IgD-negative memory B cell (primary cell): Measurements from ENCODE around the gene RAB2B. TPM values are rescaled to one million over a fixed set of nuclear protein-coding genes. Genes with fewer than 3 reads are reported as not detected.
"Not testable (repeated sequence)": the region's sequence is repeated elsewhere in the genome, so short reads cannot be mapped to it uniquely, and the experiment has no call there.

Source experiments
- H3K27ac Mint-ChIP-seq, 3 donors: one replicate each; pipeline ENCODE4 v1.8.0; 2020 to 2022; ENCODE audit warnings: mild to moderate bottlenecking in 3 of 3, mixed read lengths in 3 of 3, moderate library complexity in 1 of 3
- H3K27me3 Mint-ChIP-seq: one replicate; pipeline ENCODE4 v1.8.0; 2021; ENCODE audit warnings: mixed read lengths
- H3K36me3 Mint-ChIP-seq: one replicate; pipeline ENCODE4 v1.8.0; 2020; ENCODE audit warnings: mild to moderate bottlenecking, mixed read lengths
- H3K4me1 Mint-ChIP-seq, 3 donors: one replicate each; pipeline ENCODE4 v1.8.0; 2020 to 2022; ENCODE audit warnings: mixed read lengths in 3 of 3, mild to moderate bottlenecking in 1 of 3
- H3K4me3 Mint-ChIP-seq, 4 donors: one replicate each; pipeline ENCODE4 v1.8.0; 2020 to 2022; ENCODE audit warnings: mild to moderate bottlenecking in 4 of 4, mixed read lengths in 4 of 4, moderate library complexity in 3 of 4
- H3K9me3 Mint-ChIP-seq, 3 donors: one replicate each; pipeline ENCODE4 v1.8.0; 2020 to 2021; ENCODE audit warnings: mixed read lengths in 3 of 3, mild to moderate bottlenecking in 1 of 3
- polyA plus RNA-seq: library from polyadenylated mRNA; unstranded; fragments of 300-500 nt; fragmentation: Illumina TruSeq; gene quantifications from one replicate; pipeline ENCODE4 v1.2.3, GENCODE V29; 2021

RAB2B gene
- polyA plus RNA-seq, 1 donor from 2014 or later: 8.2 TPM

DNA sequence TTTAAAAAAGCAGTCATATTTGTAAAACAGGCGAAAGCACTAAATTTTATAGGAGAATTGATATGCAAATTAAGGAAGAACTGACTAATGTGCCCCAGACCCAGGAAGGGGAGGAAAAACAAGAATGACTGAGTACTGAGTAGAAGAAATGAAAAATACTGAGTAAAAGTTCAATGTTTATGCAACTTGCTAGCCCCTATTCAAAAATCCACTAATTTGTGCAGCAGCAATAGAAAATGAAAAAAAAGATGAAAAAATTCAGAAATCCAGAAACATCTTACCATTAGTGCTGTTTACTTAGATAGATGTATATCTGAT lies 26.9 kb downstream of the RAB2B start:
- H3K27me3 Mint-ChIP-seq: no peaks in the 10 kb centered on the region
- peaks cover 34 to 43% (median 42%) of the 10 kb centered on the region in 3 donors for H3K4me1 Mint-ChIP-seq
- no peaks in the 10 kb centered on the region for H3K9me3 Mint-ChIP-seq
- H3K36me3 Mint-ChIP-seq: peaks cover 4% of the 10 kb centered on the region
- peak overlapping the region in 1 of 4 donors; percentile 23 for H3K4me3 Mint-ChIP-seq
- H3K27ac Mint-ChIP-seq: peak overlapping the region in 2 of 3 donors; percentile 9 to 13

DNA sequence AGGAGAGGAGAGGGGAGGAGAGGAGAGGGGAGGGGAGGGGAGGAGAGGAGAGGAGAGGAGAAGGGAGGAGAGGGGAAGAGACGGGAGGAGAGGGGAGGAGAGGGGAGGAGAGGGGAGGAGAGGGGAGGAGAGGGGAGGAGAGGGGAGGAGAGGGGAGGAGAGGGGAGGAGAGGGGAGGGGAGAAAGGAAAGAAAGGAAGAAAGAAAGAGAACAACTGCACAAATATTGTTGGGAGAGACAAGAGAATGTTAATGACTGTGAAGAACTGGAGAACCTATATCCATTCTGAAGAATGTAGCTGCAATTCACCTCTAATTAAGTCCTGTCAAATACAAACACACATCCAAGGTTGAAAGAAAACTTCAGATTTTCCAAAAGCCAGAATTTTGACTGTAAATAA lies 34.1 kb downstream of the RAB2B start:
- peaks cover 28 to 35% (median 30%) of the 10 kb centered on the region in 3 donors for H3K4me1 Mint-ChIP-seq
- not testable (repeated sequence) for H3K9me3 Mint-ChIP-seq, H3K4me3 Mint-ChIP-seq, H3K27ac Mint-ChIP-seq, H3K27me3 Mint-ChIP-seq, H3K36me3 Mint-ChIP-seq

DNA sequence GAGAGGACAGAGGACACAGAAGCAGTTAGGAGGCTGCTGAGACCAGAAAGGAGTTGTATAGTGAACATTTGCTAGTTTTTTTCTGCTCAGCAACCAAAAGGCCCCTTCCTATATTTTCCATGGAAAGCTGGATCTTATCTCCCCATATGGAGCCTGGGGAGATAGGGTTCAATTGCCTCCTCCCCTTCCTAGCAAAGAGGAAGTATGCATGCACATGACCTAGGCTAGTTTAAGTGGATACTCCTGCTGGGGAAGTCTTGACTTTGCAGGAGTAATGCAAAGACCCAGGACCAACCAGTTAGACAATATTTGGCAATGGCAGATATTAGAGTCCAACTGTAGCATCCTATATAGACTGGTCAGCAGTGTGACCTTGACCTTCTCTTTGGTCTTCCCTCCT lies 35.9 kb downstream of the RAB2B start:
- peak overlapping the region in 1 of 4 donors; percentile 33 for H3K4me3 Mint-ChIP-seq
- H3K9me3 Mint-ChIP-seq: no peaks in the 10 kb centered on the region
- peaks cover 35 to 39% (median 37%) of the 10 kb centered on the region in 3 donors for H3K4me1 Mint-ChIP-seq
- no peak overlapping the region for H3K27ac Mint-ChIP-seq
- H3K36me3 Mint-ChIP-seq: peaks cover 9% of the 10 kb centered on the region
- no peaks in the 10 kb centered on the region for H3K27me3 Mint-ChIP-seq

DNA sequence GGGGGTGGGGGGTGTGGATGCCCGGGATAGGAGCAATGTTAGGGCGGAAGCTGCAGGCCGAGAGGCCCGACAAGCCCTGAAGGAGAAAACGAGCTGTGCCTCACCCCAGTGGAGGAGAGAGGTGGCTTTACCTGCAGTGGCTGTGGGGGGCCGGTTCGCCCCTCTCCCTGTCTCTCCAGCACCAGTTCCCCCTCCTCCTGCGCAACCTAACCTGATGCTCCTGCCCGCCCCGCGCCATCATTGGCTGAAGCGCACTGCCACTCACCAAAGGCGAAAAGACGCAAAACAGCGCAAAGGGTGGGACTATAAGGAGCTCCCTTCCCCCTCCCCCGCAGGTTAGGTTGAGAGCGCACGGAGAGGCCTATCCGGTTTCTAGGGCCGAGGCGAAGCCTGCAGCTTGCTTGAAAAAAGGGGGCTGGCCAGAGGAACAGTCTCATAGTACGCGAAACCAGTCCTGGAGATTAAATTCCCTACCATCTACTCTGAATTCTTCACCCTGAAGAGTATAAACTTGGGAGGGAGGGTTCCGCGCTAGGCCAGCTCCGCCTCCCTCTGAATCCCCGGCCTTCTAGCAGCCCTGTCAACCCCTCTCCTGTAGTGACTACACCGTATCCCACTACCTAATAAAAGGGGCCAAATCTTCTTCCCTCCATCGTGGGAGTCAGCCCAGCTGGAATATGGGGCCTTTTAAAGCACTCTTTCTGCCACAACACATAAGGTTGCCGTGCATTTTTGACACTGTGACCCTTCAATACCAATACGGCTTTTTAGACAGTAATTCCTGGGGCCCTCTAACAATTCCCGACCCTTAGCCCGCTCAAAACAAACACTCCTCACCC lies 39.5 kb downstream of the RAB2B start:
- H3K4me1 Mint-ChIP-seq: peaks cover 51 to 52% (median 52%) of the 10 kb centered on the region in 3 donors
- H3K27me3 Mint-ChIP-seq: no peaks in the 10 kb centered on the region
- H3K36me3 Mint-ChIP-seq: peaks cover 7% of the 10 kb centered on the region

DNA sequence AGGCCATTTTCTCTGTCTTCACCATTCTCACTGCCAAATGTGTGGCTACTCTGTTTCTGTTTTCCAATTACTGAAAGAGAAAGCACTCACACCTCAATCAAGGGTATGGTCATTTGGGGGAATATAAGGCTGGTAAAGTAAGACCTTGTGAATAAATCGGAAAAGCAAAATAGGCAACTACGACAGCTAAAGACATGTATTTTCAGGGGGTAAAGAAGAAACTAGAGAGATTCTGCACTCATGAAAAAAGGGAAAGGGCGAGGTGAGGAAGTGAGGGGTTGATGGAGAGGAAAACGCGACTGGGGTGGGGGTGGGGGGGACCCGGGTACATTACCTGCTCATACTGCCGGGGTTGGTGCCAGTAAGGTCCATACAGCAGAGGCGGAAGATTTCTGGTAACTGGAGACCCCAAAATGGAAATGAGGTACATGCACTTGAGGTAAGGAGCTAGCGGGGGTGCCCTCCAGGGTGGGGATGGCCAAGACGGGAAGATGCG lies 40.1 kb downstream of the RAB2B start:
- no peaks in the 10 kb centered on the region for H3K27me3 Mint-ChIP-seq
- peaks cover 48 to 52% (median 51%) of the 10 kb centered on the region in 3 donors for H3K4me1 Mint-ChIP-seq
- H3K36me3 Mint-ChIP-seq: peaks cover 7% of the 10 kb centered on the region
- peak overlapping the region; percentile 87 to 98 (median 98) for H3K27ac Mint-ChIP-seq
- no peaks in the 10 kb centered on the region for H3K9me3 Mint-ChIP-seq
- peak overlapping the region; percentile 93 to 99 (median 97) for H3K4me3 Mint-ChIP-seq

More for the DNA sequence above, 39.5 kb downstream of the RAB2B start:
- H3K4me3 Mint-ChIP-seq: peak overlapping the region; percentile 93 to 99 (median 97)
- no peaks in the 10 kb centered on the region for H3K9me3 Mint-ChIP-seq
- peak overlapping the region; percentile 87 to 98 (median 98) for H3K27ac Mint-ChIP-seq

DNA sequence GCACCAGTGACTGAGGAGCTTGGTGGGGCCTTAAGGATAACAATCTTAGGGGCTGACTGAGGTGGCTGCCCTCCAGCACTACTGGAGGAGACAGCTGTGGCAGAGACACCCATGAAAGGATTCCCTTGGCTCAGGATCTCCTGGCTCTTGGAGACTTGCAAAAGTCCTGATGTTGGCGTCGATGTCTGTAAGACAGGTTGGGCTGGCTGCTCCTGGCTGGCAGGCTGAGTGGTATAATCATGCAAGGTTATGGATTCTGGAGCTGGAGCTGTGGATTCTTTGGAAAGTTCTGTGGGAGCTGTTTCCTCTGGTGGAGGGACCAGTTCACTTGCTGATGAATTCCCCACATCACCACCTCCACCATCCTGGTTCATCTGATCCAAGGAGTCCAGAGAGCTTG lies 45.6 kb downstream of the RAB2B start:
- no peaks in the 10 kb centered on the region for H3K27me3 Mint-ChIP-seq
- H3K9me3 Mint-ChIP-seq: no peaks in the 10 kb centered on the region
- no peak overlapping the region for H3K27ac Mint-ChIP-seq
- no peak overlapping the region for H3K4me3 Mint-ChIP-seq
- peaks cover 4% of the 10 kb centered on the region for H3K36me3 Mint-ChIP-seq
- peaks cover 25 to 29% (median 26%) of the 10 kb centered on the region in 3 donors for H3K4me1 Mint-ChIP-seq

DNA sequence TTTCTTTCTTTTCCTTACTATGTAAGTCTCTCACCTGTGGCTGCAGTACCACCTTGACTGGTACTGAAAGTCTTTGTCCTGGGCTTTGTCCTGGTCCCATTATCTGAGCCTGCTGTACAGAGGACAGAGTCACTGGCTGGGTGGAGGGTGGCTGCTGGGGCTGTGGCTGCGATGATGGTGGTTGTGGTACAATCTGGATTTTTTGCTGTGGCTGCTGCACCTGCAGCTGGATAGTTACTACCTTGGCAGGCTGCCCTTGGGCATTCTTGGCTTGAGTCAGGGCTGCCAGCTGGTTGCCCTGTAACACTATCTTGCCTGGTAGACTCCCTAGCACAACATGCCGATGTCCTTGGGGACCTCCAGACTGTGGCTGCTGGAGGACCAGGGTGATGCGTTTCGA lies 47.8 kb downstream of the RAB2B start:
- peaks cover 7 to 10% (median 9%) of the 10 kb centered on the region in 3 donors for H3K4me1 Mint-ChIP-seq
- H3K9me3 Mint-ChIP-seq: no peaks in the 10 kb centered on the region
- no peaks in the 10 kb centered on the region for H3K27me3 Mint-ChIP-seq

DNA sequence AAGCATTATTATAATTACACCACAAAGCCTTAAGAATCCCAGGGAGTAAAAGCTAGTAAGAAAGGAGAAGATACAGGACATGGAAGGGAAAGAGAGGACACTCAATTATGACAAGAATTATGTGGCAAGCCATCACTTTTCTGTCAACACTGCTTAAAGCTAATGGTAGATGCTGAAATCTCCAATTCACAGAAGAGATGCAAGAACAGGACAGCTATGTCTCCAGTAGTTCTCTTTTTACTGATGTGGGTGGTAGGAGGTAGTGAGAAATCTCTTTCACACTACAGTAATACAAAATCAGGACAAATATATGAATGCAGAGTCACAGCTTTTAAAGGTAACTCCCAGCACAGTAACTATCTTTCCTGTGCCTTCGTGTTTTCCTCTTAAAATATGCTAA lies 50.1 kb downstream of the RAB2B start:
- peaks cover 9% of the 10 kb centered on the region for H3K36me3 Mint-ChIP-seq
- no peaks in the 10 kb centered on the region for H3K9me3 Mint-ChIP-seq
- peak overlapping the region in 1 of 3 donors; percentile 13 for H3K27ac Mint-ChIP-seq

More for the DNA sequence above, 47.8 kb downstream of the RAB2B start:
- Mint-ChIP-seq H3K4me3 (no peak overlapping the region), H3K27ac (no peak overlapping the region), H3K36me3 (peaks cover 9% of the 10 kb centered on the region)

DNA sequence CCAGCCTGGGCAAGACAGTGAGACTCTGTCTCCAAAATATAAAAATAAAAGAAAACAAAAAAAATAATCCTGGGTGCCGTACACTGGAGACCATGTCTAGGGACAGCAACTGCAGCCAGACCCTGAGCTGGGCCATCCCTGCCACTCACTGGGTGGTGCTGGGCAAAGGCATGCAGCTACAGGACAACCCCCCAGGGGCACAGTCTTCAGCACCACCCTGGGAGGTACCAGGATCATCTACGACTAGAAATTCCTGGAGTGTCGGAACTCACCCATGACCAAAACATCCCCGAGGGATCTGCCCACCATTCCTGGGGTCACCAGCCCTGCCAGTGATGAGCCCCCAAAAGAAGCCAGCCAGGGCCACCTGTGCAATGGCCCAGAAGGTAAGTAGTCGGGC lies 57.2 kb downstream of the RAB2B start:
- Mint-ChIP-seq H3K9me3 (no peaks in the 10 kb centered on the region), H3K27ac (no peak overlapping the region), H3K27me3 (no peaks in the 10 kb centered on the region), H3K4me1 (peaks cover 0 to under 1% (median 0%) of the 10 kb centered on the region in 3 donors), H3K36me3 (peaks cover 5% of the 10 kb centered on the region), H3K4me3 (no peak overlapping the region)

More for the DNA sequence above, 50.1 kb downstream of the RAB2B start:
- H3K27me3 Mint-ChIP-seq: no peaks in the 10 kb centered on the region
- H3K4me1 Mint-ChIP-seq: peaks cover 0 to 4% (median 3%) of the 10 kb centered on the region in 3 donors
- no peak overlapping the region for H3K4me3 Mint-ChIP-seq

DNA sequence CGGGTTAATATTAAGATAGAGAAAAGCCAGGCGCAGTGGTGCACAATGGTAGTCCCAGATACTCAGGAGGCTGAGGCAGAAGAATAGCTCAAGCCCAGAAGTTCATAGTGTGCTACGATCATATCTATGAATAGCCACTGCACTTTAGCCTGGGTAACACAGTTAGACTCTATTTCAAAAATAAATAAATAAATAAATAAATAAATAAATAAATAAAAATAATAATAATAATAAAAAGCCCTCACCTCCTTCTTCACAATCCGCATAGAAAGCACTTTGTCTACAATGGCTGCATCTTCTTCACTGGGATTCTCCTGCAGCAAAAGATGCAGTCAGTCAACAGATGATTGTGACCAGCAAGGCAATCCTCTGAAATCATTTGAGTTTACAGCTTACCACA lies 61.4 kb downstream of the RAB2B start:
- Mint-ChIP-seq H3K27me3 (no peaks in the 10 kb centered on the region), H3K4me3 (no peak overlapping the region), H3K27ac (no peak overlapping the region), H3K36me3 (peaks cover 7% of the 10 kb centered on the region), H3K9me3 (no peaks in the 10 kb centered on the region), H3K4me1 (peaks cover 0 to 2% (median 0%) of the 10 kb centered on the region in 3 donors)

DNA sequence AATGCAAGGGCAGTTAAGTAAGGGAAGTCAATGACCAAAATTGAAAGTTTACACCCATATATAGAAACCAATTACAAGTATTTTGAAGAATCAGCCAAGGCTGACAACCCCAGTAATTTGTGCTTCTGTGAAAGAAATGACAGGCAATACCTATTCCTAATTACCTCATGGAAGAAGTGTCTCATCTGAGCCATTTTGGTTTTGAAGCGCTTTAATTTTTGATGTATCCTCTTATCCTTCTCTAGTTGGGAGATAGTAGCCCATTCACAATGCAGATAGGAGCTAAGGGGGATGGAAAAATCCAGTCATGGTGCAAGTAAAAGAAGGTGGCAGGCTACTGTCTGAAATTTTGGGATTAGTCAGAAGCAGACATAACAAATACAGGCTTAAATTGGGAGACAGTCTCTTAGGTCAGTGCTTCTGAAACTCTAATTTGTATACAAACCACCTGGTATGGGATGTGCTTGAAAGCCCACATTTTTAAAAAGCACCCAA lies 62.6 kb downstream of the RAB2B start:
- Mint-ChIP-seq H3K36me3 (peaks cover 7% of the 10 kb centered on the region), H3K9me3 (no peaks in the 10 kb centered on the region), H3K4me3 (no peak overlapping the region), H3K27me3 (no peaks in the 10 kb centered on the region), H3K4me1 (peaks cover 0 to 2% (median 0%) of the 10 kb centered on the region in 3 donors), H3K27ac (peak overlapping the region in 1 of 3 donors; percentile 64)

Other genes starting within 250 kb of the RAB2B start
- gene HNRNPC, start 207.5 kb downstream of the RAB2B start, polyA plus RNA-seq: 741 TPM
- 0.14 TPM for gene RPGRIP1, start 196.9 kb downstream of the RAB2B start, polyA plus RNA-seq
- 66.7 TPM for gene SUPT16H, start 92.9 kb downstream of the RAB2B start, polyA plus RNA-seq
- 44.4 TPM for gene CHD8, start 20.8 kb downstream of the RAB2B start, polyA plus RNA-seq
- 91.0 TPM for gene TOX4, start 236 bp upstream of the RAB2B start, polyA plus RNA-seq
- gene METTL3, start 34.4 kb upstream of the RAB2B start, polyA plus RNA-seq: 20.6 TPM
- 0.34 TPM for gene SALL2, start 49.4 kb upstream of the RAB2B start, polyA plus RNA-seq
- gene OR10G3, start 103.1 kb upstream of the RAB2B start, polyA plus RNA-seq: not detected
- gene OR10G2, start 158.0 kb upstream of the RAB2B start, polyA plus RNA-seq: not detected
- not detected for gene OR4E2, start 176.9 kb upstream of the RAB2B start, polyA plus RNA-seq
- not detected for gene OR4E1, start 196.9 kb upstream of the RAB2B start, polyA plus RNA-seq